ACHN (cell line): ENCODE data around the gene SORL1-AS1.
"Not testable (repeated sequence)": the region's sequence is repeated elsewhere in the genome, so short reads cannot be mapped to it uniquely, and the experiment has no call there.

ENCODE experiments used
- DNase-seq: peaks from one replicate; pipeline ENCODE4 v3.0.0-alpha.2; 2015
- in situ Hi-C: cut with HindIII; loops from 2 replicates; pipeline ENCODE4 v1.10.0; 2017; ENCODE audit warnings: low sequenced_read_pairs, low pct_ligation_motif_present, low pct_unique_long_range_greater_than_20kb

SORL1-AS1 gene

GRCh38 chr11:121452609-121453150 is at the start of gene SORL1-AS1:
Gene SORL1-AS1 (minus strand): TSS chr11:121452967.
- in situ Hi-C loops: no loop called here
- no peak for DNase-seq

DNA sequence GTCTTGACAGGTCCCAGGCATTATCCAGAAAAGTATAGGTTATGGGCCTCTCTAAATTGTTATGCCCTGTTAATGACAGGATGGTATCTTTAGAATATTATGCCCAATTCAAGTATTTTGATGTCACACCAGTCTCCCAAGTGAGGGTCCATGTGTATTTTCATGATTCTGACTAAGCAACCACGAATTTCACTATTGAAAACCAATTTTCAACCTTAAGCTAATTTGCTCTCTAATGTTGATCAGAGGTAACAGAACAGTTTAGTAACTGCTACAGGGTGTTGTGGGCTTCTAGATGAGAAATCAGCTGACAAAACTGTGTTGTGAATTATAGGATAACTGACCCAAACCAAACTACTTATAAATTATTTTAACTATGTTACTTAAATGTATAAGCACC is 48.0 kb upstream of the SORL1-AS1 start:
- DNase-seq: no peak
- in situ Hi-C loops: no loop called here

- in situ Hi-C loops: no loop called here
- no peak for DNase-seq
These were observed 47.5 kb upstream of the SORL1-AS1 start for GRCh38 chr11:121500275-121500674.

DNA sequence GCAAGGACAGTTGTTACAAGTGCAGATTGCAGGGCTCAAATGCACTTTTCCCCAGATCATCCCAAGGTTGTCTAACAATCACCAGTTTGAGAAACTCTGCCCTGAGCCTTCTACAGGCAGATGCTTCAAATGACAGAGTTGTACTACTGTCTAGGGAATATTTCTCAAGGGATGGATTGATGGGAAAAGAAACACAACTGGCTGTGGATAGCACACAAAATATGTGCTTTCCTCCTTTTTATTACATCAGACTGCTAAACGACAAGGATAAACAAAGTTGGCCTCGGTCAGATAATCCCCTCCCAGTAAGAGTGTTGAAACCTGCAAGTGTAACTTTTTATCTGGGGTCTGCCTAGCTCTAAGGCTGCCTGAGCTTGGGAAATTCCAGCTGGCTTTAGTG is 46.6 kb upstream of the SORL1-AS1 start:
- no peak for DNase-seq
- in situ Hi-C loops: no loop called here

- in situ Hi-C loops: no loop called here
- DNase-seq: no peak
These were observed 44.6 kb upstream of the SORL1-AS1 start for GRCh38 chr11:121497176-121497998.

GRCh38 chr11:121494355-121495099 is 41.8 kb upstream of the SORL1-AS1 start:
- no peak for DNase-seq
- in situ Hi-C loops: no loop called here

DNA sequence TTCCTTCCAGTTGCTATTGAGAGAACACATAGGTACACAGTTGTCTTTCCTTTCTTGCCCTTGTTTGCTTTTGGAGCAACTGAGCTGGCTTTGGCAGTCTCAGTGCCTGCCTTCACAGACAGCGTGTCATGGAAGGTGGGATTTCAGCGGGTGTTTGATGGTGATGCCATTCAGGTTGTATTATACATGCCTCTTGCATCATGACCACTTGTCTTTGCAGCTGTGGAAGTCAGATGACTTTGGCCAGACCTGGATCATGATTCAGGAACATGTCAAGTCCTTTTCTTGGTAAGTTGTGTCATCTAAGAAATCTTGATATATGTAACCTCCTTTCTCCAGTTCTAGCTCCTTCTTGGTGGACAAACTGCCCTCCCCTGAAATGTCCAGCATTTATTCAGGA is 37.1 kb upstream of the SORL1-AS1 start:
- in situ Hi-C loops: no loop called here
- DNase-seq: no peak

- DNase-seq: no peak
- in situ Hi-C loops: no loop called here
These were observed 35.9 kb upstream of the SORL1-AS1 start for GRCh38 chr11:121488641-121489040.

DNA sequence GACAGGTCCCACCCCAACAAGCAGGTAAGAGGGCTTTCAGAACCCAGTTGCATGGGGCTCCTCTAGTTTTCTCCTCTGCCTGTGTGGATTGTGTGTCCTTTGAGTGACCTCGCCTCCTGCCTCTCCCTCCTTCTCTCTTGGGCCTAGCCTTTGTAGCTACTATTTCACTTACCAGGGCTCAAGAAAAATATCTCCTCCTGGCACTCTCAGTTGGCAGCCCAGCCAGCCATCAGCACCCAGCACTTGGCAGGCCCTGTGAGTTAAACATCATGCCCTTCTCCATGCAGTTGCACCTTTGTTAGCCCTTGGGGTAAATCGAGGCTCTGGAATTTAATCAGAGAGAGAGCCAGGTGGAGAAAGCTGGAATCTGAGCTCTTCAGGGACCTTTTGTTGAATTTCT is 35.4 kb upstream of the SORL1-AS1 start:
- in situ Hi-C loops: no loop called here
- no peak for DNase-seq

- in situ Hi-C loops: no loop called here
- no peak for DNase-seq
These were observed 34.4 kb upstream of the SORL1-AS1 start for GRCh38 chr11:121487191-121487590.

- DNase-seq: no peak
- in situ Hi-C loops: no loop called here
These were observed 33.3 kb upstream of the SORL1-AS1 start for GRCh38 chr11:121486054-121486453.

DNA sequence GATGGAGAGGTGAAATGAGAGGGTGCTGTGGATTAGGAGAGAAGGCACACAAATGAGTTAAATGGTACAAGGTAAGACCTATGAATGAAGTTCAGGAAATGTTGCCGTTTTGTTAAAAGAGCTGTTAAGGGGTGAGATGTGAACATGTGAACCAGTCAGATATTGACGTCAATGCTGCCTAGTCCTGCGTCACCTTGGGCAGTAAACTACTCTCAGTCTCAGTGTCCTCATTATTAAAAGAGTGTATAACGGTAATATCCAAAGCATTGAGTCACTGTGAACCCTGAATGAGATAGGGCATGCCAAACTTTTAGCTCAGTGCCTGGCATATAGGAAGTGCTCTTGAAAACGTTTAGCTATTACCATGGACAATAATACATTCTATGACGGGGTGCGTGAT is 32.4 kb upstream of the SORL1-AS1 start:
- DNase-seq: no peak
- in situ Hi-C loops: no loop called here

GRCh38 chr11:121483805-121484480 is 31.2 kb upstream of the SORL1-AS1 start:
- in situ Hi-C loops: no loop called here
- no peak for DNase-seq

GRCh38 chr11:121482231-121483129 is 29.7 kb upstream of the SORL1-AS1 start:
- no peak for DNase-seq
- in situ Hi-C loops: no loop called here

- DNase-seq, in situ Hi-C loops: not testable (repeated sequence)
These were observed 28.9 kb upstream of the SORL1-AS1 start for GRCh38 chr11:121481484-121482230.

- no peak for DNase-seq
- in situ Hi-C loops: no loop called here
These were observed 27.0 kb upstream of the SORL1-AS1 start for GRCh38 chr11:121479698-121480238.
